Measurements from ENCODE around the gene A2M.

A2M gene

DNA sequence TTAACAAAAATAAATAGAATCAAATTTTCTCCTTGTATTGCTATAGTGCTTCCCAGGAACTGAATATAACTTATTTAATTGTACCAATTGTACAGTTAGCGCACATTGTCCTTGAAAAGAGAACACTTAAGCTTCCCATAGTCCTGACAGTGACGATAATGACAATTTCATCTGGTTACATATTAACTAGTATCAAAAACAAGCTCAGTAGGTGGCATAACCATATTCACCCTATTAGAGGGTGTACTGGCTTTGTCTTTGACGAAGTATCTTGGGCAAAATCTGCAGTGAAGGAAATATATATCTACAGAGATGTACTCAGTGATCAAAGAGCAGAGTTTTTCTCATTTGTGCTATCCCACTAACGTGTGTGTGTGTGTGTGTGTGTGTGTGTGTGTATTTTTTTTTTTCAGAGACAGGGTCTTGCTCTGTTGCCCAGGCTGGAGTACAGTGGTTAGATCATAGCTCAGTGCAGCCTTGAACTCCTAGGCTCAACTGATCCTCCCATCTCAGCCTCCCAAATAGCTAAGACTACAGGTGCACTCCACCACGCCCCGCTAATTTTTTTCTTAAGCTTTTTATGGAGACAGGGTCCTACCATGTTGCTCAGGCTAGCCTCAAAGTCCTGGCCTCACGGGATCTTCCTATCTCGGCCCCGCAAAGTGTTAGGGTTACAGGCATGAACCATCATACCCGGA, 4.9 kb upstream of the A2M start:
- no peak for DNase-seq

DNA sequence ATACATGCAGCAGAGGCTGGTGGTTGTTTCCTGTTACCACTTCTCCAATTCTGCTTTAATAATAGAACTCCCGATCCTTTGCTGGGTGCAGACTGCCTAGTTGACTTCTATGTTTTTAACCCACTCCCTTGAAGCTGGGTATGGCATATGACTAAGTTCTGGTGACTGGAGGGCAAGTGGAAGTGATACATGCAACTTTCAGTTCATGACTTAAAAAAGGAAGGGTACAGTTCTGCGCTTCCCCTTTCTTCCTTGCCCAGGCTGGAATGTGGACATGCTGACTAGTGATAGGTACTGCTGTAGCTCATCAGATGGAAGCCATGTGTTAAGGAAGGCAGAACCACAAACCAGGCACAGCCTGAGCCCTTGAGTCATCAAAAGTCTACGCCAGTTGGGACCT, 2.4 kb upstream of the A2M start:
- DNase-seq, result no peak

DNA sequence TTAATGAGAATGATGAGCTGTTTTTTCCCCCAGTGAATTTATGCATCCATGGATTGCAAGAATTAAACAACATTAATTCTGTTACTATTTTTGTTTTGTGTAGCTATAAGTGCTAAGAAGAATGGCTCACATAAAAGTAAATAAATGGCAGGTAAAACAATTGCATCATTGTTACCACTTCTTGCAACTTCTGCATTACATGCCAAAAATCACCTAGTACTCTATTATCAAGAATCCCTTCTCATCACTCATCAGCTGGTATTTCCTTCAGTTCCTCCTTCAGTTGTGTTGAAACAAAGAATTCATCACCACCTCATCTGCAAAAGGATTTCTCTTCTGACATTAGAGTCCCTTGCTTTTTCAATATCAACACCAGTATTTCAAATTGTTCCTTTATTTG, 773 bp downstream of the A2M start:
- DNase-seq, result no peak

DNA sequence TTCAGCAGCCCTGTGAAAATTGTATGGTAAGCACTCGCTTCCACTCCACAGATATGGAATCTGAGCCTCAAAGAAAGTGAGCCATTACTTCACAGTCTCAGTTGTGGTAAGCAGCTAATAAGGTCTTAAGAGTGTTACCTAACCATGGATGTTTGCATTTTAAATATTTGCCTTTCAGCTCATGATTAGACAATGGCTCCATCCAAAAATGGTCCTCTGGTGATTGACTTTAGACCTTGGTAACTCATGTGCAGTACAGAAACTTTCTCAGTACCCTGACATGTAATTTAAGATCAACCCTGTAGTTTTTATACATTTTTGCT, 1.8 kb downstream of the A2M start:
- no peak for DNase-seq

DNA sequence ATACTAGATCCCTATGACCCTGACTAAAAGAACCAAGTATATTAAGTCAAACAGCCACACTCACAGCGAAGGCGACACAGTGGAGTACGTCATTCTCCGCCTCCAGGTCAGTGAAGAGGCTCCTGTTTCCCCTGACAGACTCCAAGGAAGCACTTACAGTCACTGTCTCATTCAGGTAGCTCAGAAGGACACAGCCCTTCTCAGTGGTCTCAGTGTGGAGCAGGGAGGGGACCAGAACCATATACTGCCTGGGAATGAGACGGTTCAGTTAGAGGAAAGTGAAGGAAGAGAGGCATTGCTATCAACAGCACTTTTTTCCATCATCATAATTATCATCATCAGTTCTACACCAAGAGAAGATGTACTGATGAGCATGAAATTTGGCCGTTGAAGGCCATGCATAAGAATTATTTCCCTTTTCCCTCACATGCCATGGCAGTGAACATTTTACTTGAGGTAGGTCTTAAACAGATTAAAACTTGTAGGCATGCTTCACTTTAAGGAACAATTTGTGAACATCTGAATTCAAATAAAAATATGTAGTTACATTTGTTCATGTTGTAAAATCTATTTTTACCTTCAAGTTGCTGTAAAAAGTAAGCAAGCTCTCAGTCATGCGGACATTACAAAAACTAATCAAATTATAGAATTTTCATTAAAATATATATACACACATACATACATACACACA, 2.3 kb downstream of the A2M start:
- no peak for DNase-seq

DNA sequence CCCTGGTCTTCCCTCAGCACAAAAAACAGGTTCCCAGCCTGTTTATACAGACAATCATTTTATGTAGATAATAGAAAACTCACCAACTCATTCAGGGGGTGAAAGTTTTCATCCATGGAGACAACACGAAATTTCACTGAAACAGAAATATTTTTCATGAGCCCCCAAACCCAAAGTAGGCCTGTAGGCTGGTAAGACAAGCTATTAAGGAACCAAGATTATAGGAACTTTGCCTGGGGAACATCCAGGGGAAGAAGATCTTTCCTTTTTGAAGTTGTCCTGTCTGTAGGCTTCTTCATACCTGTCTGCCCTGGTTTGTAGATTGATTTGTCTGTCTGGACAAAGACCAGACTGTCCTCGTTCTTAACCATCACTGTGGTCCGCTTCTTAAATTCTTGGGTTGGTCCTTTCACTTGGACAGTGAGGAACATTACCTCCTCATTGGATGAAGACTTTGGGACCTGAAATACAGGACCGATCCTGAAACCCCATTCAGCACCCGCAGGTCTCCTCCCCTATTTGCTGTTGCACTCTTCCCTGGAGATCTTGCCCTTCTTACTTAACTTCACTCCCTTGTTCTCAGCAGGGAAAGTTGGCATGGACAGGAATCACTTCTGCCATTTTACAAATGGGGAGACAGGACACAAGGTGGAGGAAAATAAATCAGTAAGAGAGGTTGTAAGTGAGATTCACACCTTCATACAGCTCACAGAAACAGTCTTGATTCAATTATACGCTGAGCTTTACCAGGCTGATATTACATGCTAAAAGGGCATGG, 3.5 kb downstream of the A2M start:
- DNase-seq, result no peak

DNA sequence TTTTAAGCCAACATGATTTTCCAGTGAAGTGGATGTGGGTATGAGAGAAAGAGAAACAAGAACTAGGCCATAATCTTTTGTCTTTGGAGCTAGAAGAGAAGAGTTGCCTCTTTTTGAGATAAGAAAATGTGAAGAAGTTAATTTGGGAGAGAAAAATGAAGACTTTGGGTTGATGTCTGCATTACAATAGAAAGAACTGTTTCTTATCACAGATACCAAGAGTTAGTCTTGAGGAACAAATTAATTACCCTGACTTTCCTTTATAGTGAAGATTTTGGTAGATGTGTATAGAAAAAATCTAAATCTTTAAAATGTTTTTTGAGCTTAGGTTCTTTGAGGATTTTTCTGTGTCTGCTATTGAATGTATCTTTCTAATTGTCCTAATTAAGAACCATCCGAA, 4.2 kb downstream of the A2M start:
- no peak for DNase-seq

DNA sequence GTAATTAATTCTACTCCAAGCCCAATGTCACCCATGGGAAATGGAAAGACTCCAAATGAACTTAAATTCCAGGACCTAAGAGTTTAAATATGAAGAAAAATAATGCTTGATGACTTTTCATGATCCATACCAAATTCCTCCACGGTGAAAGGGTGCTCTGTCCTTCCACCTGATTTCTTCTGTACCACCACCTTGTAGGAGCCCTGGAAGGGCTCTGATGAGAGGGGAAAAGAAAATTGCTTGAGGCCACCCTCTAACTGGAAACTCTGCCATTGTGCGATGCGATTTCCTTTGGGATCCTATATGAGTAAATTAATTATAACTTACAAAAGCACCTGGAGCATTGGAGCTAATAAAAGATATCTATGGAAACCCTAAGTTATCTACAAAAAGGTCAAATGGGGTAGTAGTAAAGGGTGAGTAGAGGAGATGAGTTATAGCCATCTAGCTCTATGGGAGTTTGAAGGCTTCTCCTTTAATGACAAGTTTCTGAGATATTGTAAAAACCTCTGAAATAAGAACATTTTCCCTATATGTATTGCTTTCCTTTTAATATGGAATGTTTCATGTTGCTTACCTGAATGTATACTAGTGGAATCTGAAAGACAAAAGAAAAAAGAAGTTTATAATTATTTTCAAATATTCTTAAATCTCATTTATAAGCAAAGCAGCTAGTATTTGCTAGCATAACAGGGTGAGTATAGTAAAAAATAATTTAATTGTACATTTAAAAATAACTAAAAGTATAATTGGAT, 5.8 kb downstream of the A2M start:
- DNase-seq, result no peak

DNA sequence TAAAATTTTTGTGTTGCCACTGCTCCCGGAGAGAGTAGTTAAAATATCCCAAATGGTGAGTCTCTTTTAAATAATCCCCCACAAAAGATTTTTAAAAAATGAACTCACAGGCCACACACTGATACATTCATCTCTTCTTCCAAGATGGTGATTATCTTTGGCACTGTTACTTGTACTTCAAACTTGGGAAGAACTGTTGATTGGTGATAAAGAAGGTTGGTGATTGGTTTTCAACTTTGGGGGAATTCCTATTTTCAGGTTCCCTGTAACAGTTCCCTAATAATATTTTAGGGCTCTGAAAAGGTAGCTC, 6.6 kb downstream of the A2M start:
- no peak for DNase-seq

DNA sequence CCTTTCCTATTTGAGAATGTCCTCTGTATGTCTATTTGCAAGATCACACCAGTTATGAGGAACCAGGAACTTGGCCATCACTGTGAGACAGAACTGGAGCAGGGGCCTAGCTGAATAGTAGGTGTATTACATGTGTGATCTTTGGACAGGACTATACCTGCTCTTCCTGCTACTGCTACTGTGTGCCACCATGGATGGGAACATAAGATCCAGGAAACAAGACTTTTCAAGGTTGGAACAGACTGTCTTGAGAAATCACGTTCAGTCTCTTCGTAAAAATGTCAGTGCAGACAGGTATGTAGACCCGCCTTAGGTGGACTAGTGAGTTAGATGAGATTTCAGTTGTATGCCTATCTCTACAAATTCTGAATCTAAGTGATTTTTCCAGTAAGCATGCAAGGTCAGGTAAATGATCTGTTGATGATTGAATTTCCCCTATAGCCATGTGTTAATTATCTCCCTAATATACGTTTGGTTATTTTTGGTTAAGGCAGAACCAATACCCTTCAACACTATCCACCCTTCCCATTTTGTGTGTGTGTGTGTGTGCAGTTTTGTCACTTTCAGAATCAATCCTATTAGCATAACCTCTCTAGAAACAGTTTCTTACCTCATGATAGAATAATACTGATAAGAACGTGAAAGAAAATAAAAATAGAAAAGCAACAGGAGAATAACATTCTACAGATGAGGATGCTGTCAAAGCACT, 7.1 kb downstream of the A2M start:
- DNase-seq, result no peak

DNA sequence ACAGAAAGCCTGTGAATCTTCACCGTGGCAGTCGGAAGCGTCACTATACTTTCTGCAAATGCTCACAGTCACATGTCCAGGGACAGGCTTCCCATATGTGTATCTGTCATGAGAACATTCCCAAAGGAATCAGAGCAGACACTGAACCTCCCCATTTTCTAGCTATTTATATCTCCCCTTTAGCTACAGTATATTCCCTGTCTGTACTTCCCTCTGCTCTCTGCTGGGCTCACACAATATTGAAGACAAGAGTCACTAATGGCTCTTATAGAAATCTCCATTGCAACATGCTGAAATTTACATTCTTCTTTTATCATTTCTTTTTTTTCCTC, 8.2 kb downstream of the A2M start:
- no peak for DNase-seq

DNA sequence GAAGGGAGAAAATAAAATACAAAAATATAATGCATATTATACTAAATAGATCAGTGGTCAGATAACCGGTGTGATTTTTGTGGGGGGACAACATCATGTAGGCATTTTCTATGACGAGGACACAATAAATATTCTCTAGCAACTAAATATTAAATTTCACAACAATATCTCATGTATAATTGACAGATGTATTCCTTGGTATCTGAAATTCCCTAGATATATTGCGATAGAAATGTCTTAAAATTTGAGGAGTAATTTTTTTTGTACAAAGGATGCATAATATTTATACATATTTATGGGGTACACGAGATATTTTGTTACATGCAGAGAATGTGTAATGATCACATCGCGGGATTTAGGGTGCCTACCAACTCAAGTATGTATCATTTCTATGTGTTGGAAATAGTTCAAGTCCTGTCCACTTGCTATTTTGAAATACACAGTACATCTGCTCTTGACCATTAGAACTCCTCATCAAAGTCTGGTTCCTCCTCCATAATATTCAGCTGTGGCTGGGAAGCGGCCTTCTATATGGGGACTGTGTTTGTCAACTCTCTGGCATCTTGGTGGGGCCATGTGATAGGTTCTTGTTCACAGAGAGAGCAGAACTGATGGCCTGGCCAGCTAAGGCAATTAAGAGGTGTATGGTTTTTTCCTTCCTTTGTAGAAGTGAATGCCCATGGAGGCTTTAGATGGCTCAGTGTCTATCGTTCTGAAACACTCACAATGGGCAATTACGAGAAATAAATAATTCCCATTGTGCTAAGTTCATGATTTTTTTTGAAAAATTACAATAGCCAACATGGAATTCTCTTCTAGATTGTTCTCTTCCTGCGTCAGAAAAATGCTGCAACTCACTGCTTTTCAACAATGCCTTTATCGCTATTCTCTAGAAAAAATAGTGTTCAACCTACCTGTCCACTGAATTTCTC, 8.8 kb downstream of the A2M start:
- no peak for DNase-seq

DNA sequence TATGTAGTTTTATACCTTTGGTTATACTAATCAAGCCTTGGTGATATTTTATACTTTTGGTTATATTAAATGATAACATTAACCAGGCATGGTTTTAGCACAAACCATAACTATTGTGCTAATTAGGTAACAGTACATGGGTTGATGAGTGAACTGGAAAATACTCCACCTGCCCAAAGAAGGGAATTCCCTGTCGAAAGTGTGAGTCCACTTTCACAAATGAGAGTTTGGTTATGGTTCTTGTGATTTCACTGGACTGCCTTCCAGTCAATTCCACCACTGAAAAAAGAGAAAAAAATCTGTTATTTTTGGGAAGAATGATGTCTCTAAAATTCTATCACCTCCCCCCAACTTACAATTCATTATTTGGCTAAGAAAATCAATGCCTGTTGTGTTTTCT, 9.7 kb downstream of the A2M start:
- DNase-seq, result no peak

DNA sequence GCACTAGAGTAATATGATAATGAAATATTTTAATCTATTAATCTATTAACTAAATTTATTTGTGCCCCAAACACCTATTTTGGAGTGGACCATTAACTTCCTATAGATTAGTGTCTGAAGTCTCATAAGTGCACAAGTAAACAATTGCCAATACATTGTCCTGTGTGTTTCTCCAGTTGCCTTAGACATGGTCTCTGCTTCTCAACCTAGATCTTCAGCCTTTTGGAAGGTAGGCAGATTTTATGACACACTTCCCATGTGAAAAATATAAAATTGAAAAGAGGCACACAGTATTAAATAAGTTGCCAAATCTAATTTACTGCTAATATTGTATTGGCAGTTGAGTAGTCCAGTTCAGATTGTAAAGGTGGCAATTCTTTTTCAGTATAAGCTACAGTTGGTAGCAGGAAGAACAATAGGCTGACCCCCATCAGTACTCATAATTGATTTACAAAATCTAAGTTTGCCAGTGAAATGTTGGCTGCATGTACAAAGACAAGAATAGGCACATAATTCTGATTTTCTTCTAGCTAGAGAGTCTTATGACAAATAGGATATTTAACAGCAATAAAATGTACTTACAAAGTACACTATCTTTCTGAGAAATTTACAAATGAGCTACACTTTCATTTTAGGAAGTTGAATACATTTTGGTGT, 10.8 kb downstream of the A2M start:
- no peak for DNase-seq

DNA sequence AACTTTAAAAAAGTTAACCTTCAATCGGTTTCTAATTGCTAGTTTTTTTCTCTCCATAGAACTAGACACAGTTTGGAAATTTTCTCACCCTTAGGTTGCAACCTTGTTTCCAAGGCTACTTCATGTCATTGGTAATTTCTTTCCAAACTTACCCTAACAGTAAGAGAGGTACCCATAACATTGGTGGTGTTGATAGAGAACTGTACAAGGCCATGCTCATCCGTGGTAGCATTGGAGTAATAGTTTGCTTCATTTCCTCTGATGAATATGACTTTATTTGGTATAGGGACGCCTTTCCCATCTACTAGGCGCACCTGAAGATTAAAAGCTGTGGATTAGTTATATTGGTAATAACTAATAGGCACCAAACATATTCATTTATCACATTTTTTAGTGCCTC, 11.6 kb downstream of the A2M start:
- DNase-seq, result no peak

DNA sequence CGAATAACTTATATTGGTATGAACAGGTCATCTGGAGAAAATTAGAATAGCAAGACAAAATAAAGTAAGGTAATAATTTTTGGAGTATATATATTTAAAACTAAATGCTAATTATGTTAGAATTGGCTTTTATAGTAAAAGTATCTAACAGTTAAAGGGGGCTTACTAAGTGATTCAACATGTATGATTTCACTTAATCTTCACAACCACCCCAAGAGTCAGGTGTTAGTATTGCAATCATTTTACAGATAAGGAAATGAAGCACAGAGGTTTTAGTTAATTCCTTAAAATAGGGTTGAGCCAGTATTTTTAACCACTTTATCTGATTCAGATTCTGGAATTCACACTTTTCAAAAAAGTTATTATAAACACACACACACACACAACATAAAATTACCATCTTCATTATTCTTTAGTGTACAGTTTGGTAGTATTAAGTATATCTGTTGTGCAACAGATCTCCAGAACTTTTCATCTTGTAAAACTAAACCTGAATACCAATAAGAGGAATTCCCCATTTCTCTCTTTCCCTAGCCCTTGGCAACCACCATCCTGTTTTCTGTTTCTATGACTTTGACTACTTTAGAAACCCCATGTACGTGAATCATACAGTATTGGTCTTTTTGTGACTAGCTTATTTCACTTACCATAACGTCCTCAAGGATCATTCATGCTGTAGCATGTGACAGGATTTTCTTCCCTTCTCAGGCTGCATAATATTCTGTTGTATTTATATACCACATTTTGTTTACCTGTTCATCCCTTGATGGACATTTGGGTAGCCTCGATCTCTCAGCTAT, 12.5 kb downstream of the A2M start:
- no peak for DNase-seq

DNA sequence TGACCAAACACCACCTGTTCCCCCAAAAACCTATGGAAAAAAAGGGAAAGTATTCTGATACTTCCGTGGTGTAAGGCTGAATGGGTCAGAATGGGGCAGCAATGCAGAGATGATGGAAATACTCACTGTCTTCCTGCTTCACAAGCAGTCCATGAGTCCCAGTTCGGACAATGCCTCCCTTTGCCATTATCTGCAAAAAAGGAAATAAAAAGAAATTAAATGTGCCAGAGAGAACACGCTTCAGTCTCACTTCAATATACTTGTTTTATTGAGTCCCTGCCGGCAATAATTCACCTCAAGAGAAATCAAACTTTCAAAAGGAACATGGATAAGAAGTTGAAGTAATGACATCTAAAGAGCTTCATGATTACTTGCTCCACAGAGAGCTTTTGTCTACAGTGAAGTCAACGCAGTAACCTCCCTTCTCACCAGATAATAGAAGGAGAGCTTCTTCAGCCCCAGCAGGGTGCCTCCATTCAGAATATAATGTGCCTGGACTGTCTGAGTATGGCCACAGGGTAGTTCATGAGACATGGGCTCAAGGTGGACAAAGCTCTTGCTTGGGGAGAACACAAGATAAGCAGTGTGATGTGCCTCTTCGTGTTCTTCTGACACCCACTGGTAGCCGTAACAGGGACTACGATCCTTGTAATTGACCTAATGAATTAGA, 14.6 kb downstream of the A2M start:
- no peak for DNase-seq

DNA sequence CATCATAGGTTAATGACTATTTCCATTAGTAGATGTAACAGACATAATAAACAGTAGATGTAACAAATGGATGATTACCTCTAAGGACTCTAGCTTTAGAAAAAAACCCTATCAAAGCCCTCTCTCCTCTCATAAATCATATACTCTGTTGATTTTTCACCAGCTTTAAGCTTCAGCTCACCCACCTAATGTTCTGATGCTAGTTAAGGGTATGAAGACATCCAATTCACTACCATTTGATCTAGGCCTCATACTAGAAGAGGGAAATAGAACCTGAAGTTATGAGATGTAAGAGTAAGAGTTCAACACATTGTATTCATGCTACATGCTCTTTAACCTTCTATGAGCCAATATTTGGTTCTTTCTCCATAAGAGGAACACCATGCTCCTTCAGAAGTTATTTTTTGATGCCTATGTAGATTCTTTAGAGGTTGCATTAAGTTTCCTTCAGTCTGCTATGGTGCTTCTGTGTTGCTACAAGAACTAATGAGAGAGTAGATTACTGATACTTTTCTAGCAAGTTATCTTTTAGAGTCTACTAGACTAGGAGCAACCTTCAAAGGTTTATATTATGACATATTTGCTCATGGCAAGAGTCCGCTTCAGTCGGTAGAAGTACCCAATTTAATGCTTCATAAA, 16.0 kb downstream of the A2M start:
- DNase-seq, result no peak

DNA sequence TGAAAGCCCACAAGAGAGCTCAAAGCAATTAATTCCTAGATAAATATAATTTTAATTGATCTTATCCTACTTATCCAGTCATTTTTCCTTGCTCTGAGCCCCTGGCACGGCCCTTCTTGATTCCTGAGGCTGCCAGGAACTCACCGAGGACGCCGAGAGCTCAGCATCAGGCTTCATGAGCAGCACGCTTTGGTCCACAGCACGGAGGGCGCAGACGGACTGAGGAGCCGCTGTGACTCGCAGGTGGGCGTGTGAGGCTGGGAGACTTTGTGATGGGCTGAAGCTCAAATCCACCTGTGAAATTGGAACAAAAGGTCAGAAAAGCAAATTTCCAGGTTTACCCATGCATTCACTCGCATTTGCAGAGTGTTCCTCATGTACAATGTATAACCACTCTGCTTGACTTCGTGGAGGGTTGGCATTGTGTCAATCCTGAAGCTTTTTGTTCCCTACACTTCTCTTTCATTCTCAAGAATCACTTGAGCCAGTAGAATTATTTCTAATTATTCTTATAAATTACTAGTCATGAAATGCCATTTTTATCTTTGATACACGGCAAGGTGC, 17.2 kb downstream of the A2M start:
- DNase-seq, result no peak
